Smooth muscle cell (in vitro differentiated cells): Measurements from ENCODE around the gene ZSWIM6. TPM values are rescaled to one million over a fixed set of nuclear protein-coding genes. Genes with fewer than 3 reads are reported as not detected.

ENCODE experiments used
- DNase-seq: peaks from one replicate; lab custom pipeline; 2025; ENCODE audit not compliant: unreplicated experiment; lab: John Stamatoyannopoulos, UW
- H2AFZ ChIP-seq: fragments of 200-600 bp; sonication (generic); 2 replicates; pipeline ENCODE4 v1.6.0; 2016; ENCODE audit warnings: antibody characterized with exemption, low read depth, mild to moderate bottlenecking
- H3F3A ChIP-seq: fragments of 200-600 bp; sonication (generic); 2 replicates; pipeline ENCODE4 v1.6.0; 2017; ENCODE audit warnings: antibody characterized with exemption, low read depth
- H3K27ac ChIP-seq: fragments of 200-600 bp; sonication (generic); 2 replicates; pipeline ENCODE4 v1.5.1; 2016; ENCODE audit warnings: low read depth, mild to moderate bottlenecking
- H3K27me3 ChIP-seq: fragments of 200-600 bp; sonication (generic); 2 replicates; pipeline ENCODE4 v1.6.1; 2016; ENCODE audit warnings: low read depth, mild to moderate bottlenecking
- H3K36me3 ChIP-seq: fragments of 200-600 bp; sonication (generic); 2 replicates; pipeline ENCODE4 v1.5.1; 2016; ENCODE audit warnings: low read depth
- H3K4me1 ChIP-seq: fragments of 200-600 bp; sonication (generic); 2 replicates; pipeline ENCODE4 v1.5.1; 2016; ENCODE audit warnings: low read depth
- H3K4me2 ChIP-seq: fragments of 200-600 bp; sonication (generic); 2 replicates; pipeline ENCODE4 v1.6.0; 2016; ENCODE audit warnings: mild to moderate bottlenecking
- H3K4me3 ChIP-seq: fragments of 200-600 bp; sonication (generic); 2 replicates; pipeline ENCODE4 v1.5.1; 2016; ENCODE audit warnings: mild to moderate bottlenecking
- H3K79me2 ChIP-seq: fragments of 200-600 bp; sonication (generic); 2 replicates; pipeline ENCODE4 v1.6.0; 2016; ENCODE audit warnings: low read depth, mild to moderate bottlenecking
- H3K9ac ChIP-seq: fragments of 200-600 bp; sonication (generic); 2 replicates; pipeline ENCODE4 v1.6.0; 2016; ENCODE audit warnings: low read depth
- H3K9me3 ChIP-seq: fragments of 200-600 bp; sonication (generic); replicated peaks from 2 replicates; pipeline ENCODE4 v1.5.1; 2016; ENCODE audit warnings: low read depth
- H4K20me1 ChIP-seq: fragments of 200-600 bp; sonication (generic); 2 replicates; pipeline ENCODE4 v1.6.0; 2016; ENCODE audit warnings: low read depth
- CTCF ChIP-seq: fragments of 200-600 bp; sonication (generic); IDR thresholded peaks from 2 replicates; pipeline ENCODE4 v1.5.1; 2017; ENCODE audit warnings: borderline replicate concordance, mild to moderate bottlenecking, antibody characterized with exemption; ENCODE audit not compliant: insufficient read depth, poor library complexity, severe bottlenecking
- WGBS: methylation state at CpG from one replicate; pipeline ENCODE4 v1.1.7; 2016; ENCODE audit warnings: low lambda C conversion rate; 5-methylcytosine and 5-hydroxymethylcytosine counted together
- polyA plus RNA-seq: library from polyadenylated mRNA; unstranded; fragments of >200 nt; fragmentation: Nextera tagmentation; extraction: Ambion mirVana; gene quantifications from 2 replicates; pipeline ENCODE4 v1.2.1, GENCODE V29; 2016
- total RNA-seq: library from RNA; depleted of rRNA; stranded (reverse); fragments of >200 nt; gene quantifications from 2 replicates; pipeline ENCODE4 v1.2.3, GENCODE V29; 2014

ZSWIM6 gene
- total and polyA plus RNA-seq, 2 experiments from 2014 or later, result 9.1 to 25.5 TPM

- Histone ChIP-seq H2AFZ (no peak overlapping the region), H3F3A (no peaks in the 10 kb centered on the region), H3K27me3 (no peaks in the 10 kb centered on the region), H3K36me3 (peaks cover 3% of the 10 kb centered on the region), H3K9ac (no peak overlapping the region), H3K27ac (no peak overlapping the region), H3K9me3 (no peaks in the 10 kb centered on the region), H3K4me1 (peaks cover 12% of the 10 kb centered on the region), H3K79me2 (peaks cover 88% of the 10 kb centered on the region), H4K20me1 (peaks cover 100% of the 10 kb centered on the region), H3K4me3 (no peak overlapping the region), H3K4me2 (no peak overlapping the region)
- 85% methylated on average over 7 of the region's 7 CpGs for WGBS
- no peak for TF ChIP-seq CTCF
- DNase-seq, result no peak
These were observed 140.3 kb downstream of the ZSWIM6 start for GRCh38 chr5:61472172-61472958.

- Histone ChIP-seq H3K9me3 (no peaks in the 10 kb centered on the region), H3K79me2 (peaks cover 88% of the 10 kb centered on the region), H3K9ac (no peak overlapping the region), H3K4me2 (no peak overlapping the region), H3K27ac (no peak overlapping the region), H3F3A (no peaks in the 10 kb centered on the region), H3K36me3 (peaks cover 3% of the 10 kb centered on the region), H4K20me1 (peaks cover 100% of the 10 kb centered on the region), H3K4me3 (no peak overlapping the region), H3K27me3 (no peaks in the 10 kb centered on the region), H2AFZ (no peak overlapping the region), H3K4me1 (peaks cover 6% of the 10 kb centered on the region)
- no peak for TF ChIP-seq CTCF
- 96% methylated on average over 4 of the region's 4 CpGs for WGBS
- DNase-seq, result no peak
These were observed 142.7 kb downstream of the ZSWIM6 start for GRCh38 chr5:61474746-61475145.

GRCh38 chr5:61477788-61478187 is 145.7 kb downstream of the ZSWIM6 start:
- no peak for DNase-seq
- Histone ChIP-seq H3K4me3 (no peak overlapping the region), H3K9ac (no peak overlapping the region), H4K20me1 (peaks cover 94% of the 10 kb centered on the region), H3K4me2 (no peak overlapping the region), H3K79me2 (peaks cover 85% of the 10 kb centered on the region), H3K4me1 (peaks cover 6% of the 10 kb centered on the region), H3F3A (no peaks in the 10 kb centered on the region), H3K27ac (no peak overlapping the region), H2AFZ (no peak overlapping the region), H3K27me3 (no peaks in the 10 kb centered on the region), H3K9me3 (no peaks in the 10 kb centered on the region), H3K36me3 (peaks cover 3% of the 10 kb centered on the region)
- WGBS, result 65% methylated on average over 2 of the region's 2 CpGs
- TF ChIP-seq CTCF, result no peak
